HFF-Myc (cell line): ENCODE measurements around the gene AMOT.

Source experiments
- DNase-seq: peaks from one replicate; pipeline ENCODE4 v3.0.0-alpha.2; 2011; ENCODE audit warnings: low read depth; ENCODE audit errors: extremely low read depth
- H3K4me3 ChIP-seq: replicated peaks from 2 replicates; pipeline ENCODE4 v1.5.1; 2011; ENCODE audit warnings: low read depth, mild to moderate bottlenecking, control low read depth, low read length
- TF ChIP-seq, protein P1 (sequence below): IDR thresholded peaks from 2 replicates; pipeline ENCODE4 v1.5.1; 2012; ENCODE audit warnings: mild to moderate bottlenecking, low read depth, low read length, control low read depth; ENCODE audit errors: missing control alignments

Gene AMOT, protein sequence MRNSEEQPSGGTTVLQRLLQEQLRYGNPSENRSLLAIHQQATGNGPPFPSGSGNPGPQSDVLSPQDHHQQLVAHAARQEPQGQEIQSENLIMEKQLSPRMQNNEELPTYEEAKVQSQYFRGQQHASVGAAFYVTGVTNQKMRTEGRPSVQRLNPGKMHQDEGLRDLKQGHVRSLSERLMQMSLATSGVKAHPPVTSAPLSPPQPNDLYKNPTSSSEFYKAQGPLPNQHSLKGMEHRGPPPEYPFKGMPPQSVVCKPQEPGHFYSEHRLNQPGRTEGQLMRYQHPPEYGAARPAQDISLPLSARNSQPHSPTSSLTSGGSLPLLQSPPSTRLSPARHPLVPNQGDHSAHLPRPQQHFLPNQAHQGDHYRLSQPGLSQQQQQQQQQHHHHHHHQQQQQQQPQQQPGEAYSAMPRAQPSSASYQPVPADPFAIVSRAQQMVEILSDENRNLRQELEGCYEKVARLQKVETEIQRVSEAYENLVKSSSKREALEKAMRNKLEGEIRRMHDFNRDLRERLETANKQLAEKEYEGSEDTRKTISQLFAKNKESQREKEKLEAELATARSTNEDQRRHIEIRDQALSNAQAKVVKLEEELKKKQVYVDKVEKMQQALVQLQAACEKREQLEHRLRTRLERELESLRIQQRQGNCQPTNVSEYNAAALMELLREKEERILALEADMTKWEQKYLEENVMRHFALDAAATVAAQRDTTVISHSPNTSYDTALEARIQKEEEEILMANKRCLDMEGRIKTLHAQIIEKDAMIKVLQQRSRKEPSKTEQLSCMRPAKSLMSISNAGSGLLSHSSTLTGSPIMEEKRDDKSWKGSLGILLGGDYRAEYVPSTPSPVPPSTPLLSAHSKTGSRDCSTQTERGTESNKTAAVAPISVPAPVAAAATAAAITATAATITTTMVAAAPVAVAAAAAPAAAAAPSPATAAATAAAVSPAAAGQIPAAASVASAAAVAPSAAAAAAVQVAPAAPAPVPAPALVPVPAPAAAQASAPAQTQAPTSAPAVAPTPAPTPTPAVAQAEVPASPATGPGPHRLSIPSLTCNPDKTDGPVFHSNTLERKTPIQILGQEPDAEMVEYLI

DNA sequence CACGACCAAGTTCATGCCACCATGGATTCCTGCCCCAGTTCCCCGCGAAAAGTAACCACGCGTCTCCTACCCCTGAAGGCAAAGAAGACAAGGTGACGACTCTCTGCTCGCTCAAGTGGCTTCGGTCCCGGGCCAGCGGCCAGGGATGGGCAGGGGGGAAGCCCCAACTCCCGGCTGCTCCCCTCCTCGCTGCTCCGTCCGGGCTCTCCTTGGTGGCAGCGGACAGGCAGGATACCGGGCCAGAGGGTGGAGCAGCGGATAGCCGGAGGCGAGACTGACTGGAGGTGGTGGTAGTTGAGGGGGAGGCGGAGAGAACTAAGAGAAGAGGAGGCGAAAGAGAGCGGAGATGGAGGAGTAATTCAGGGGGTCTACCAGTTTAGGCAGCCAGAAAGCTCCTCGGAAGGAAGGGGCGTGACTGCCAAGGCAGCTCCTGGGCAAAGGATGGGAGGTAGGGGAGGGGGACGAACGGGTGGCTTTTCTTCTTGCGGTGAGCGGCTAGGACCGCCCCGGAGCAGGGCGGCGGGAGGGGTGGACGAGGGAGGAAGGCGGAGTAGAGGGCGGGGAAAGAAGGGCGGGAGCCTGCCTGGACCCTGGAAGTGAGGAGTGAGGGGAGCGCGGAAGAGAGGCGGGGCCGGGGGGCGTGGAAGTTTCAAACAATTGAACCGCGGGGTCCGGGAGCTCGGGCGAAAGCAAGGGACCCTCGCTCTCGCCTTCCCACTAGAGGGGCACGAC lies at the start of gene AMOT:
TSS of gene AMOT (minus strand) at position 450 of the 732 bp plus-strand sequence. CDS start 17,705 bp downstream, outside the sequence.
- H3K4me3 ChIP-seq: peak within 1 kb of the TSS; percentile 59
- DNase-seq: no peak
- TF ChIP-seq, protein P1, sequence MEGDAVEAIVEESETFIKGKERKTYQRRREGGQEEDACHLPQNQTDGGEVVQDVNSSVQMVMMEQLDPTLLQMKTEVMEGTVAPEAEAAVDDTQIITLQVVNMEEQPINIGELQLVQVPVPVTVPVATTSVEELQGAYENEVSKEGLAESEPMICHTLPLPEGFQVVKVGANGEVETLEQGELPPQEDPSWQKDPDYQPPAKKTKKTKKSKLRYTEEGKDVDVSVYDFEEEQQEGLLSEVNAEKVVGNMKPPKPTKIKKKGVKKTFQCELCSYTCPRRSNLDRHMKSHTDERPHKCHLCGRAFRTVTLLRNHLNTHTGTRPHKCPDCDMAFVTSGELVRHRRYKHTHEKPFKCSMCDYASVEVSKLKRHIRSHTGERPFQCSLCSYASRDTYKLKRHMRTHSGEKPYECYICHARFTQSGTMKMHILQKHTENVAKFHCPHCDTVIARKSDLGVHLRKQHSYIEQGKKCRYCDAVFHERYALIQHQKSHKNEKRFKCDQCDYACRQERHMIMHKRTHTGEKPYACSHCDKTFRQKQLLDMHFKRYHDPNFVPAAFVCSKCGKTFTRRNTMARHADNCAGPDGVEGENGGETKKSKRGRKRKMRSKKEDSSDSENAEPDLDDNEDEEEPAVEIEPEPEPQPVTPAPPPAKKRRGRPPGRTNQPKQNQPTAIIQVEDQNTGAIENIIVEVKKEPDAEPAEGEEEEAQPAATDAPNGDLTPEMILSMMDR: no peak

DNA sequence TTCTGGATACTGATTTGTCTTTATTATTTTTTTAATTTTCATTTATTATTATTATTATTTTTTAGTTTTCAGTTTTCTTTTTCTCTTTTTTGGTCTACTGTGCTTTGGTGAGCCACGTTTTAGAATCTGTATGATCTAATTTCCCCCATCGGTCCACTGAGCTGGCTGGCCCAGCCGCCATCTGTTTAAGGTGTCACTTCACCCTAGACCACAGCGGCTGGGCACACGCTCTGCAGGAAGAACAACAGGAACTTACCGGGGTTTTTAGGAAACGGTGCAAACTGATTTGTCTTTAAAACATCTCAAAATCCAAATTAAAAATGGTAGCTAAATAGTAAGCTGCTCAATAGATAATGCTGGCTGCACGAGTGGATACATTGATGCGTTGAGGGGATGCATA lies 48.8 kb upstream of the AMOT start:
- no peak overlapping the region for H3K4me3 ChIP-seq
- TF ChIP-seq, protein P1: no peak
- DNase-seq: no peak

DNA sequence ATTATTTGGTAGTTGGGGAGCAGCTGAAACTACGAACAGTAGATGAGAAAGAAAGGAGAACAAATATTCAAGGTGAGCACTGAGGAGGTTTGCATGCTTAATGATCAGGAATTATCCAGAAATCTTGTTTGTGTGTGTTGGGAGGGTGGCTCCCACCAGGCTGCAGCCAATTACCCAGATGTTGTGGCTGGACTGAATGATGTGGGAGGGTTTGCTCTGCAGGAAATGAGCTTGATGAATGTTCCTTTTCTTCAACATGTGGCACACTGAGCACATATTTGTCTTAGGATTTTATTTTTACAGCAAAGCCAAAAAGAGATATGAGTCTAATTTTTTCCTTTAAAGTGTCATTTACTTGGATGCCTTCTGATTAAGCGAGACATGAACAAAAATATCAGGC lies 48.3 kb upstream of the AMOT start:
- H3K4me3 ChIP-seq: no peak overlapping the region
- TF ChIP-seq, protein P1: no peak
- no peak for DNase-seq

DNA sequence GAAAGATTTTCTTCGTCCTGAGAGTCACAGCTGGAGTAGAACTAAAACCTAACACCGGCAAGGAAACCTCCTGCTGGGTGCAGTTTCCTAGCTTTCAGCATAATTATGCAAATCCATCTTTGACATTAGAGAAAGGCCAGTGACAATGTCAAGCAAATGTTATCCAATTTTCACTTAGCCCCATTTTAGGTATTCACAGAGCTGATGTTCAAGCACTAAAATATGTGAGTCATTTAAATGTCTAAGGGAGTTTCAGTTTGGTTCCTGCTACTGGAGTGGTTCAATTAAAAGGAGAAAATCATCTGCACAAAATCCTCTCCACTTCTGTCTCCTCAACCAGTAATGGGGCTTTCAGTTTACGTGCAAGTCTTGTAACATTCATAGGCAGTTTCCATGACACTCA lies 37.1 kb upstream of the AMOT start:
- DNase-seq: no peak
- H3K4me3 ChIP-seq: no peak overlapping the region
- TF ChIP-seq, protein P1: no peak

DNA sequence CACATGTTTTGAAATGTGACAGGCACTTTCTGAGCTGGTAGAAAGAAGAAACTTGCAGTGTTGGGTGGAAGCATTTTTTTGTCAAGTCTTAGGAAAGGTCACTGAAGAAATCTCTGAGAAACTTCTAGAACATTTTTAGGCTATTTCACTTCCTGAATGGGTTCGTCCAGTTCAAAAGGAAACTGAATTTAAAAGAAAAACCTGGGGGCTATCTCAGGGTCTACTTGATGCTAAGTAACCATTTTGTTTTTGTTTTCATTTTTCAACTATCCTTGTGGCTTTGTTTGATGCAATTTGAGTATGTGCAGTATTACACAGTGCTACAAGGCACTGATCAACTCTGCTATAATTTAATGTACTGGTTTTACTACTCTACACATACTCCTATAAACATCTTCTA lies 34.0 kb upstream of the AMOT start:
- no peak for DNase-seq
- H3K4me3 ChIP-seq: no peak overlapping the region
- TF ChIP-seq, protein P1: no peak

DNA sequence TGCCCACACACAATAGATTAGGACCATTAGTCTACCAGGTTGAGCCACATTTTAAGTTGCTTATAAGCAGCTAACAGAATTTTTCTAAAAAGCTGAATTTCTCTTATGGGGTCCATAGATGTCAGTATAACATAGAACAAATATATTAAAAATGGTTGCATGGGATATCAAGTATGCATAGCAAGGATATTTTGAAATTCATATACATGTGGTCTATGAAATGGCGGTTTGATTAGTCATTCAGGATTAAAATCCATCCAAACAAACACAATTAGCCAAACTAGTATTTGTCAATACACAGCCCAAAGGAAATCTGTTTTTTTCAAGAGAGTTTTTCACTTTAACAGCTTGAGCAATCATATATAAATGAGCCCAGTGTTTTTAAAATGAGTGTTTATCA lies 33.5 kb upstream of the AMOT start:
- no peak for DNase-seq
- TF ChIP-seq, protein P1: no peak
- H3K4me3 ChIP-seq: no peak overlapping the region
